ENCODE data around the gene ZEB2. TPM values are rescaled to one million over a fixed set of nuclear protein-coding genes. Genes with fewer than 3 reads are reported as not detected.

ZEB2 gene
- total RNA-seq, 1 donor = 104 TPM

DNA sequence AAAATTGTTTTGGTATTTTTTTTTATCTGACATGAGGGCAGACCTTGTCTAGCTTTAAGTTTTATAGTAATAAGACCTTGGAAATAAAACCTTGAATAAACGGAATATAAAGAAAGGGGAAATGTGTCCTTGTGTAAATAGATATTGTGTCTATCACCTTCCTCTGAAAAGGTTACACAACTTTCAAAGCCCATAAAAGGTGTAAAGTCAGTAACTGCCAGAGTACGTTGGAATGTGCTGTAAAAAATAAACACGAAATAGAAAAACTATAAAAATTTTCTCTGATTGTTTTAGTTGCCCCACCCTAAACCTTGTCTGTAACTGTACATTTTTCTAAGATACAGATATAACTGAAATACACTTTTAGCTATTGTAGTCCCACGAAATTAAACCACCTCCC is 82.3 kb downstream of the ZEB2 start:
- no peak for TF ChIP-seq CTCF (IDR thresholded peaks at IDR 0.05; ENCODE audit: insufficient read depth, low read length)
- H3K4me3 ChIP-seq (ENCODE audit: low read depth, low read length) = no peak overlapping the region
- DNase-seq (ENCODE audit: low read depth) = no peak

DNA sequence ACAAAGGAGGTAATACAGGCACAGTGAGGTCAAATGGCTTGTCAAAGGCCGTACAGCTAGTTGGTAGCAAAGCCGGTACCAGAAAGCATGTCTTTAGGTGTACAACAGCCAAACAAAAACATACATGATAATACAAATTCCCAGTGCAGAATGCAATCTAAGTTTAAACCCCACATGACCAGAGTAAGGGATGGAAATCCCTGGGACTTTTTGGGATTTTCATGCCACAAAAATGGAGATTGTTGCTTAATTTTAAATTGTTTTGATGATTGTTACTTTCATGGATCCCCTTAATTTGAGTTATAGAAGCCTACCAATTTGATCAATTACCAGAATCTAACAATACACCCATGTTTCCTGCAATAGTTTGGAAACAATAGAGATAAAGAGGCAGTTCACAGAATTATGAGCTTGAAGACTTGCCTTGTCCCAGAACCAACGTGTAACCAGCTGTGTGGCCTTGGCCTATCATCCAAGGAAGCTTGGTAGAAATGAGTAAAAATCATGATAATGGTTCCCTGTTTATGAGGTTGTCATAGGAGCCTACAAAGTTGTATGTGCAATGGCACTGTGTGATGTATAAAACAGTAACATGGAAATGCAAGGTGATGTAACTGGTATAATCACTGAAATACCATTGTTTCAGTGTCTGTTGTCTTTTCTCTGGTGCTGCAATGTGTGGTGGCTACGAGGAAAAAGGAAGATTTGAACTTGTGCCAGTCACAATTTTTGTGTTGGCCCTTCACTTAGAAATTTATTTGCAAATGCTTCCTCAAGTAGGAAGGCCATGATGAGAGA is 85.3 kb downstream of the ZEB2 start:
- no peak overlapping the region for H3K4me3 ChIP-seq (ENCODE audit: low read depth, low read length)
- TF ChIP-seq CTCF (IDR thresholded peaks at IDR 0.05; ENCODE audit: insufficient read depth, low read length) = no peak
- DNase-seq (ENCODE audit: low read depth) = no peak

- H3K4me3 ChIP-seq (ENCODE audit: low read depth, low read length) = no peak overlapping the region
- no peak for TF ChIP-seq CTCF (IDR thresholded peaks at IDR 0.05; ENCODE audit: insufficient read depth, low read length)
- no peak for DNase-seq (ENCODE audit: low read depth)
Observed at GRCh38 chr2:144432921-144433320, 87.0 kb downstream of the ZEB2 start.

- no peak overlapping the region for H3K4me3 ChIP-seq (ENCODE audit: low read depth, low read length)
- DNase-seq (ENCODE audit: low read depth) = no peak
- no peak for TF ChIP-seq CTCF (IDR thresholded peaks at IDR 0.05; ENCODE audit: insufficient read depth, low read length)
Observed at GRCh38 chr2:144431998-144432397, 87.9 kb downstream of the ZEB2 start.

DNA sequence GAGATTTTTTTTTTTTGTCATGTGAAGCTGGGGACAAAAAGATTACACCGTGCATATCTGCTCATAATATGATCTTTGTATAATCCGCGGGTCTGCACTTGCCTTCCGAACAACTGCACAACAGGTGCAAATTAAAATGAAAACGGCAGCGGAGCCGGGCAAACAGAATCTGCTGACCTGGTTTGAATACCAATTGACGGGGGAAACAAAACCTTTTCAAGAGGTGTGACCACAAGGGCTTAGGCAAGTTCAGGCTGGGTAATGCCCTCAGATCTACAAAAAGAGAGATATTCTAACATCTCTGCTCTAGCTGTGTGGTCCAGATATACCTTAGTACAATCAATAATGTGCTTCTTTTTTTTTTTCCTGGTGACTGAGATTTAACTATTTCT is 88.5 kb downstream of the ZEB2 start:
- no peak for DNase-seq (ENCODE audit: low read depth)
- TF ChIP-seq CTCF (IDR thresholded peaks at IDR 0.05; ENCODE audit: insufficient read depth, low read length) = no peak
- H3K4me3 ChIP-seq (ENCODE audit: low read depth, low read length) = no peak overlapping the region

DNA sequence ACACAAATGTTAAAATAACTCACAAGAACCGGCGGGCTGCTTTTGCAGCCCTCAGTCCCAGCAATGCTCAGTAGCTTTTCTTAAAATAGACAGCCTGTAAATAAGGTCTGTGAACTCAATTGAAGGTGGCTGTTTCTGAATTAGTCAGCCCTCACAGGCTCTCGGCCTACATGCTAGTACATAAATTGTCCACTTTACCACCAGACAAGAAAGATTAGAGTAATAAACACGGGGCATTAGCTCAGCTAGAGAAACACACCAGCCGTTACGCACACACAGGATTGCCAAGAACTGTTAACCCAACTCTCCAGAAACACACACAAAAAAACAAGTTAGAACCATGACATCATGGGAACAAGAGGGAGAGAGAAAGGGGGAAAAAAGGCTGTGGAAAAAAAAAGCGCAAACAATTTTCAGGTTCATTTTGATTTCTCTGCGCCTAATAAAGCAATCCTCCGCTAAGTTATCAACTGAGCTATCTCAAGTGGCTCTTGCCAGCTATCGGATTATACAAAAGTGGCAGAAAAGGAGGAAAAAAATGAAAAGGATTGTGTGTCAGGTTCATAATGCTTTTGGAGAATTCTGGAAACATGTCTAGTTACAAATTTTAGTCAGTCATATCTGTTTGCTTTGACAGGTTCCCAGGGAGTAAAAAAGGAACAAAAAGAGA is 89.1 kb downstream of the ZEB2 start:
- no peak for TF ChIP-seq CTCF (IDR thresholded peaks at IDR 0.05; ENCODE audit: insufficient read depth, low read length)
- H3K4me3 ChIP-seq (ENCODE audit: low read depth, low read length) = no peak overlapping the region
- peak; percentile 80 for DNase-seq (ENCODE audit: low read depth)

Data from fibroblast of the aortic adventitia (primary cell).